ENCODE results near the gene PRPF39. TPM values are rescaled to one million over a fixed set of nuclear protein-coding genes. Genes with fewer than 3 reads are reported as not detected.

The PRPF39 gene
- total RNA-seq, 1 donor from 2014 or later: 47.8 TPM

DNA sequence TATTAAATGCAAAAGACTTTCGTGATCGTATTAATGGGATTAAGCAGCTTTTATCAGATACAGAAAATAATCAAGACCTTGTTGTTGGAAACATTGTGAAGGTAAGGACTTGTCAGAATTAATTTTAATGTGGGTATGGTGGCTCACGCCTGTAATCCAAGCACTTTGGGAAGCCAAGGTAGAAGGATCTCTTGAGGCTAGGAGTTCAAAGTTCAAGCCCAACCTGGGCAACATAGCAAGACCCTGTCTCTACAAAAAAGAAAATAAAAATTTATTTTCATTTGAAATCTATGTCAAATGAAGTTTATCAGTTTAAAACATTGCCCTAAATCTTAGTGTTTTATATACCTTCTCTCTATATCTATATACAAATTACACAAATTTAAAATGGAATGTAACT lies 17.2 kb upstream of the PRPF39 start:
- Mint-ChIP-seq H3K27me3 (ENCODE audit: unreplicated experiment) (peaks cover 1% of the 10 kb centered on the region), H3K27ac (ENCODE audit: unreplicated experiment) (no peak overlapping the region), H3K4me3 (ENCODE audit: unreplicated experiment) (no peak overlapping the region), H3K36me3 (ENCODE audit: low read depth, unreplicated experiment) (peaks cover 7% of the 10 kb centered on the region), H3K9me3 (ENCODE audit: unreplicated experiment) (no peaks in the 10 kb centered on the region), H3K4me1 (ENCODE audit: unreplicated experiment) (no peaks in the 10 kb centered on the region)
- DNase-seq (ENCODE audit: low spot score): no peak
- TF ChIP-seq CTCF (IDR thresholded peaks at IDR 0.05; ENCODE audit: unreplicated experiment): no peak

- H3K36me3 Mint-ChIP-seq (ENCODE audit: low read depth, unreplicated experiment): peaks cover 7% of the 10 kb centered on the region
- peaks cover 1% of the 10 kb centered on the region for H3K27me3 Mint-ChIP-seq (ENCODE audit: unreplicated experiment)
- no peaks in the 10 kb centered on the region for H3K9me3 Mint-ChIP-seq (ENCODE audit: unreplicated experiment)
- H3K4me1 Mint-ChIP-seq (ENCODE audit: unreplicated experiment): no peaks in the 10 kb centered on the region
- DNase-seq (ENCODE audit: low spot score): no peak
- H3K4me3 Mint-ChIP-seq (ENCODE audit: unreplicated experiment): no peak overlapping the region
- no peak for TF ChIP-seq CTCF (IDR thresholded peaks at IDR 0.05; ENCODE audit: unreplicated experiment)
- H3K27ac Mint-ChIP-seq (ENCODE audit: unreplicated experiment): no peak overlapping the region
These were observed 15.5 kb upstream of the PRPF39 start for GRCh38 chr14:45068396-45068795.

- Mint-ChIP-seq H3K36me3 (ENCODE audit: low read depth, unreplicated experiment) (no peaks in the 10 kb centered on the region), H3K9me3 (ENCODE audit: unreplicated experiment) (no peaks in the 10 kb centered on the region), H3K4me1 (ENCODE audit: unreplicated experiment) (no peaks in the 10 kb centered on the region), H3K27me3 (ENCODE audit: unreplicated experiment) (no peaks in the 10 kb centered on the region), H3K4me3 (ENCODE audit: unreplicated experiment) (no peak overlapping the region), H3K27ac (ENCODE audit: unreplicated experiment) (no peak overlapping the region)
- no peak for TF ChIP-seq CTCF (IDR thresholded peaks at IDR 0.05; ENCODE audit: unreplicated experiment)
- no peak for DNase-seq (ENCODE audit: low spot score)
These were observed 13.7 kb upstream of the PRPF39 start for GRCh38 chr14:45070215-45070614.

DNA sequence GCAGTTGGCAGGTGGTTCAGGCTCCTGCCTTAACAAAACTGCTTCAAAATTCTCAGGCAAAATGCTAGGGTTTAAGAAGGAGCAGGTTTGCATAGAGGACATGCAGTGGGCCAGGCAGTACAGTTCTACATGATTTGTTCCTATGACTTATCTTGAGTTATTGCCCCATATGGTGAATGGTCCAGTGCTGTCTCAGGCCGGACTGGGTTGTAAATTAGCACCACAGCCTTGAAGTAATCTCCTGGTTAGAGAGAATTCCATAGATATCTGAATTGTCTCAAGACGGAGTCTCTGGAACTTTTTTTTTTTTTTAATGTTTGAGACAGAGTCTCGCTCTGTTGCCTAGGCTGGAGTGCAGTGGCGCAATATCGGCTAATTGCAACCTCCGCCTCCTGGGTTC lies 11.8 kb upstream of the PRPF39 start:
- no peak for TF ChIP-seq CTCF (IDR thresholded peaks at IDR 0.05; ENCODE audit: unreplicated experiment)
- Mint-ChIP-seq H3K27me3 (ENCODE audit: unreplicated experiment) (no peaks in the 10 kb centered on the region), H3K9me3 (ENCODE audit: unreplicated experiment) (no peaks in the 10 kb centered on the region), H3K4me3 (ENCODE audit: unreplicated experiment) (no peak overlapping the region), H3K27ac (ENCODE audit: unreplicated experiment) (no peak overlapping the region), H3K4me1 (ENCODE audit: unreplicated experiment) (no peaks in the 10 kb centered on the region), H3K36me3 (ENCODE audit: low read depth, unreplicated experiment) (no peaks in the 10 kb centered on the region)
- DNase-seq (ENCODE audit: low spot score): no peak

DNA sequence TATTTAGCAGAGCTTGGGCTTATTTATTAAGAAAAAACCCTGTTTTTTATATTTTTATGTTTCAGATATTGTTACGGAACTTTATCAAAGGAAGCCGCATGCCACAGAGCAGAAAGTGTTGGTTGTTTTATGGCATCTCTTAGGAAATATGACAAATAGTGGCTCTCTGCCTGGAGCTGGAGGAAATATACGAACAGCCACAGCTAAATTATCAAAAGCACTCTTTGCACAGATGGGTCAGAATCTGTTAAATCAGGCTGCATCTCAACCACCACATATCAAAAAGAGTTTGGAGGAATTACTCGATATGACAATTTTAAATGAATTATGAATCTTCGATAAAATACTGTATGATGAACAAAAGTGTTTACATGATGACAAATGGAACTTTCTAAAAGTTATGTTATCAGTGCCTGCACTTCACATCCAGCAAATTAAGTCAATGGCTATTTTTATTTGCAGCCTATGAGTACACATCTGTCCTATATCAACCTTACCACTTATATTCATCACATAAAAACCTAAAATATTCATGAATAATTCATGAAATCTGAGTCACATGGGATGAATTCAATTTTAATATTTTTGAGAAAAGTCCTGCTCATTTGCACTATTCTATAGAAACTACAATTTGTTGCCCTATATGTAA lies 10.6 kb upstream of the PRPF39 start:
- H3K36me3 Mint-ChIP-seq (ENCODE audit: low read depth, unreplicated experiment): no peaks in the 10 kb centered on the region
- no peaks in the 10 kb centered on the region for H3K27me3 Mint-ChIP-seq (ENCODE audit: unreplicated experiment)
- H3K9me3 Mint-ChIP-seq (ENCODE audit: unreplicated experiment): no peaks in the 10 kb centered on the region
- H3K4me3 Mint-ChIP-seq (ENCODE audit: unreplicated experiment): no peak overlapping the region
- no peak for DNase-seq (ENCODE audit: low spot score)
- TF ChIP-seq CTCF (IDR thresholded peaks at IDR 0.05; ENCODE audit: unreplicated experiment): no peak
- no peak overlapping the region for H3K27ac Mint-ChIP-seq (ENCODE audit: unreplicated experiment)
- no peaks in the 10 kb centered on the region for H3K4me1 Mint-ChIP-seq (ENCODE audit: unreplicated experiment)

Measured in endothelial cell (in vitro differentiated cells).